NCI-H2171 treated with DMSO at 0.1 percent for 48 hours (cell line): ENCODE data around the gene WDR55.
"Not testable (repeated sequence)": the region's sequence is repeated elsewhere in the genome, so short reads cannot be mapped to it uniquely, and the experiment has no call there.

Experiments
- DNase-seq: peaks from one replicate; lab custom pipeline; 2025; lab: John Stamatoyannopoulos, UW

Gene WDR55

DNA sequence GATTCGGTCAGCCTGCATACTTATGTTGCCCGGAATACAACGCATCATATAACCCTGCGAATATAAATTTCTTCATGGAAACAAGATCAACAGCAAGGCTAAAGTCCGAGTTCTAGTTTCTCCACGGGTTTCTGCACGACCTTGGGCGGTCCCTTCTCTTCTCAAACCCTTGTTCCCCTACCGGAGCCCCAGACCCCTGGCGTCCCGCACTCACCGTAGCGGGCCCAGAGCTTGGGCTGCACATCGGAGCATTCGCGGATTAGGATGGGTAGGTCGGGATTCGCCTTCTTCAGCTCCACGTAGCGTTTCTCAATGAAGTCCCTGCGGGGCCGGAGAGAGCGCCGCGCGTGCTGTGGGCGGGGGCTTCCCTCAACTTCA is 17.7 kb upstream of the WDR55 start:
- DNase-seq, result no peak

DNA sequence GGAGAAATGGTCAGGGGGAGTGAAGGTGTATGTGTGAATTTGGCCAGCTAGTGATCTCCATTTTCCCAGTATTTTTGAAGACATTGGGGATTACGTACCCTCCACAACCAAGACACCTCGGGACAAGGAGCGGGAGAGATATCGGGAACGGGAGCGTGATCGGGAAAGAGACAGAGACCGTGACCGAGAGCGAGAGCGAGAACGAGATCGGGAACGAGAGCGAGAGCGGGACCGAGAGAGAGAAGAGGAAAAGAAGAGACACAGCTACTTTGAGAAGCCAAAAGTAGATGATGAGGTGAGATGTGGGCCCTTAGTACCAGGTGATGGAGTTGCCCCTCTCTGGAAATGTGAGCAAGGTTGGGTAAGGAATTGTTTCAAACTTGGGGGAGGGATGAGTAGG is 5.8 kb upstream of the WDR55 start:
- no peak for DNase-seq

- not testable (repeated sequence) for DNase-seq
Observed at GRCh38 chr5:140660371-140660770, 4.3 kb upstream of the WDR55 start.

- DNase-seq, result no peak
Observed at GRCh38 chr5:140664030-140664358, 710 bp upstream of the WDR55 start.

DNA sequence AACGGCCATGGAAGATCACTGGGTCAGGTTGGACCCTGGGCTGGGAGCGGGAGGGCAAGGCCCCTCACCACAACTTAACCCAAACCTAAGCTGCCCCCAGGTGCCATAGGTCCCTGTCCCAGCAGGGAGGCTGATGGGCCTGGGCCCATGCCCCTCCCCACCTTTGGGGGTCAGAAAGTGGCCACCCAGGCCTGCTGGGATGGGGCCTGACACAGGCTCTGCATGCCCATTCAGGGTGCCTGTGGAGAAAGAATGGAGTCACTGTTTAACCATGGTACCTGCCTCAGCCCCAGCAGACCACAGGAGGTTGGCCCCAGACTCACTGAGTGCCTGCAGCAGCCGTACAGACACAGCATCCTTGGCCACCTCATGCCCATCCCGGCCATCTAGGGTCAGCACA is 6.3 kb downstream of the WDR55 start:
- not testable (repeated sequence) for DNase-seq

DNA sequence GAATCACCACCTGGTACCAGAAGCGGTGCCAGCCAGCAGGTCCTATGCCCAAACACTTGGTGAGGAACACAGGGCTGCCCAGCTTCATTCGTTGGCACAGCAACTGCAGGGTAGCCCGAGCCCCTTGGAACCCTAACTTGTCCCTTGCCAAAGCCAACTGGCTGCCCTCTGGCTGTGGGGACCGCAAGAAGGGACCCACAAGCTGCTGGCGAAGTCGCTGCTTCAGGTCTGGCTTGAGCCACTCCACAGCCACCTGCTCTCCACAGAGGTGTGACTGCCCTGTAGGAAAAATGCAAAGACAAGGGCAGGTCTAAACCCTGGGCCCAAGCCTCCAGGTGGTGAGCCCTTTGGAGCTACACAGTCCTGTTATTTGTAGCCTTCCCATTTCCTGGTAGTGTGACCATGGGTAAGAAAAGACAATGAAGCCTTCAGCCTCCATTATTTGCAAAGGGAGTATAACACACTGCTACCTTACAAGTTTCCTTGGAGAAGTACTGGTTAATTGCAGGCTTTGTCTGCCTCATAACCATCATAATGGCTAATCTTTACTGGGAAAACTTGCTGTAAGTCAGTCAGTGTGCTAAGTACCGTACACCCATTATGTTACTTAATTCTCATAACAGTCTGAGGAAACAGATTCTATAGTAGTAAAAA is 6.9 kb downstream of the WDR55 start:
- no peak for DNase-seq

DNA sequence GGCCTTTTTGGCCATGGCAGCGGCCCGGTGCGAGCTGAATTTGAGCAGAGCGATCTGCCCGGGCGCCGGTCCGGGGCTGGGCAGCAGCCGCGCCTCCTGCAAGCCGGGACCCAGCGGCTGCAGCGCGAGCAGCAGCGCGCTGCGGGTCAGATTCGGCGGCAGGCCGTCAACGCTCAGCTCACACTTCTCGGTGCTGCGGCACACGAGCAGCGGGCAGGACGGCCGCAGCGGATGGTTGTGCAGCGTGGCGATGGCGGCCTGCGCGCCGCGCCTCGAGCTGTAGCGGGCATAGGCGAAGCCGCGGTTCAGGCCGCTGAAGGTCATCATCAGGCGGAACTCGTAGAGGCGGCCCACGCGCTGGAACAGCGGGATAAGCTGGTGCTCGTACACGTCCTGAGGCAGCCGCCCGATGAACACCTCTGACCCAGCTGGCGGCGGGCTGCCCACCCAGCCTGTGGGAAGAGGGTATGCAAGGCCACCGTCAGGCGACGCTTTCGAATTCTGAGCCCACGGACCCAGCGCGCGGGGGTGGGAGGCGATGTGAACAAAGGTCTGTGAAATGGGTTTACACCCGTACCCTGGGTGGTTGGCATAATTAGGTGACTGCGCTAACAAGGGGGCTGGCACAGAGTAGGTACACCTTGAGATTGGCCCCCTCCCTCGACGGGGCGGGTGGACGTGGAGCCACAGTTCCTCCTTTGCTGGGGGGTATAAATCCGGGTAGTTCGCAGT is 7.9 kb downstream of the WDR55 start:
- DNase-seq, result no peak

DNA sequence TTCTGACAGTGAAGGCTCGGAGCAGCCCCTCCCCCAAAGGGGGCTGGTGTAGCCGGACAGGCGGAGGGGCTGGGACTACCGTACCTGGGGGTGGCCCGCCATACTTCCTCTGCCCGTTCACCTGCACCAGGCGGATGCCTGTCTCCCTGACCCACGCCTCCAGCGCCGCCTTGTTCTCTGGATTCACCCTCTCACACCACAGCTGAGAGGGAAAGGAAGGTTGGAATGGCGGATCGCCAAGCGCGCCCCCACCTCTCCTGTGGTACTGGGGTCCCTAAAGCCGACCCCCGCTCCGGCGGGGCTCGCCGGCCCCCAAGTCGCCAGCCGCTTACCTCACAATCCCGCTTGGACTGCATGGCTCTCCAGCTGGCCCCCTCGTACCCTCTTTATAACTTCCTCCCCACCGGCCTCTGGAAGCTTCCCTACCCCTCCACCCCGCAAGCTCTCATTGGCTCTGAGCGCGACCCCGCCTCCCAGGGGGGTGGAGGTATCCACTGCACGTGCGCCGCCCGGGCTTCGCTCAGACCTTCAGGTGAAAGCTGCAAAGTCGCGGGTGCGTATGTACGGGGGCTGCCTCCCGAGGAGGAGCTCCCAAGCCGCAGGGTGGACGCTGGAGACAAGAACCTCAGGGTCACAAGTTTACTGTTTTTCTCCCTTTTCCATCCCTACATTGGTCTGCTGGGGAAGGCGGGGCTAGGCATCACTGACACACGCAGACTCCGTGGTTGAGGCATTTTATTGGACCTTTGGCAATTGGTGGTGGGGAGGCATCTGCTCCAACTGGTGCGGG is 8.7 kb downstream of the WDR55 start, which contains the start of gene DND1:
DND1 (minus strand) TSS at position 390 of the 790 bp plus-strand sequence; CDS start at position 356, 34 bp downstream.
- no peak for DNase-seq

- DNase-seq, result no peak
Observed at GRCh38 chr5:140674211-140674610, 9.5 kb downstream of the WDR55 start.

- DNase-seq, result no peak
Observed at GRCh38 chr5:140674629-140675028, 9.9 kb downstream of the WDR55 start.

- no peak for DNase-seq
Observed at GRCh38 chr5:140677947-140678346, 13.2 kb downstream of the WDR55 start.

DNA sequence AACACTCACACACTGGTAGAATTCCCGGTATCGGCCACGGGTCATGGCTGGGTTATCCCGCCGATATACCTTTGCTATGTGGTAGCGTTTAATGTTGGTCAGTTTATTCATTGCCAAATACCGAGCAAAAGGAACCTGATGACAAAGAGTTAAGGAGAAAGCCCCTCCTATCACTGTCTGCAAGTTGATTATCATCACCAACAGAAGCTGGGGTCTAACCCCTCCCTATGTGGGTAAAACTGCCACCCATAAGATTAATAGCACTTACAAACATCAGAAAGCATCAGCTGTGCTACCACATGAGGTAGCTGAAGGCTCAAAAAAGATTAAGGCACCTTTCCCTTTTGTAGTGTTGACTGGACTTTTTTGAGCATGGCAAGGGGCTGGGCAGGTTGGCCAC is 14.3 kb downstream of the WDR55 start:
- DNase-seq, result no peak

DNA sequence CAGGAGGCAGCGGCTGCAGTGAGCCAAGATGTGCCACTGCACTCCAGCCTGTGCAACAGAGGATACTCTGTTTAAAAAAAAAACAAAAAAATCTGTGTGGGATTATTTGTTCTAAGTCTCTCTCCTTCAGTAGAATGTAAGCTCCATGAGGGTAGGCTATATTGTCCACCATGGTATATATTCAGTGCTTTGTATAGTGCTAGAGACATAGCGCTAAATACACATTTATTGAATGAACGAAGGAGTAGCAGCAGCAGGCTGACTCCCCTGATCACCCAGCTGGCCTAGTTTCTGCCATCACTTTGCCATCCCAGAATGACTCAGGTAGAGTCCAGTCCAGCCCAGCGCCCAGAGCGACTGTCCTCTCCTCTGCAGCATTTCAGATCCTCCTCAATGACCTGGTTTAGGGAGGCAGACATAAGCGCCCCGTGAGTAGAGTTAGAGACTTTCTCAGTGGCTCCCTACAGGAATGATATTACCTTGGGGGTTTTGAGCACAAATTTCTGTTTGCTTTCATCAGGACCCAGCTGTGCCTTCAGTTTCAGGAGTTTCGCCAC is 25.8 kb downstream of the WDR55 start:
- DNase-seq, result no peak

- peak; percentile 86 for DNase-seq
Observed at GRCh38 chr5:140690941-140691924, 26.5 kb downstream of the WDR55 start, which contains the start of the genes HARS1 and HARS2. TSS of gene HARS1 (minus strand) at chr5:140691370. CDS start at chr5:140691304, 66 bp downstream. TSS of gene HARS2 (plus strand) at chr5:140691455. CDS start at chr5:140691649, 194 bp downstream.

- DNase-seq, result no peak
Observed at GRCh38 chr5:140694276-140694675, 29.6 kb downstream of the WDR55 start.

DNA sequence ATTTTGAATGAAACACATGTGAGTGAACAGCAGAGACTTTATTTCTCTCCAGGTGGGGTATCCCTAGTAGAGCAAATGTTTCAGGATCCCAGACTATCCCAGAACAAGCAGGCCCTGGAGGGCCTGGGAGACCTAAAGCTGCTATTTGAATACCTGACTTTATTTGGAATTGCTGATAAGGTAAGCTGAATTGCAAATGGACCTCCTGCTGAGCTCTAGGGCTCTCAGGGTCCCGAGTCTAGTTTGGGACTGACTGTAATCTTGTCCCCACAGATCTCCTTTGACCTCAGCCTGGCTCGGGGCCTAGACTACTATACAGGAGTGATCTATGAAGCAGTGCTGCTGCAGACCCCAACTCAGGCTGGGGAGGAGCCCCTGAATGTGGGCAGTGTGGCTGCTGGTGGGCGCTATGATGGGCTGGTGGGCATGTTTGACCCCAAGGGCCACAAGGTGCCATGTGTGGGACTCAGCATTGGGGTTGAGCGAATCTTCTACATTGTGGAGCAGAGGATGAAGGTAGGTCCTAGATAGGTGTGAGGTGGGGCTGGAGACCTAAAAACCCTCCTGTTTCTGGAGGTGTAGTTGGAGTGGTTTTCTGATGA is 32.3 kb downstream of the WDR55 start:
- no peak for DNase-seq

- DNase-seq, result peak; percentile 91
Observed at GRCh38 chr5:140700177-140701144, 35.8 kb downstream of the WDR55 start, which contains the start of gene ZMAT2. TSS of gene ZMAT2 (plus strand) at chr5:140700447. CDS start at chr5:140700461, 14 bp downstream.

- DNase-seq, result peak; percentile 9
Observed at GRCh38 chr5:140707812-140708211, 43.1 kb downstream of the WDR55 start.

- not testable (repeated sequence) for DNase-seq
Observed at GRCh38 chr5:140708787-140709186, 44.1 kb downstream of the WDR55 start.
